CD4-positive, alpha-beta T cell treated with Interferon gamma for 1 hour (primary cell): Measurements from ENCODE around the gene C12orf43.
"Not testable (repeated sequence)": the region's sequence is repeated elsewhere in the genome, so short reads cannot be mapped to it uniquely, and the experiment has no call there.

ENCODE experiments used
- DNase-seq: peaks from one replicate; pipeline ENCODE4 v3.0.0-alpha.2; 2020

The C12orf43 gene, protein sequence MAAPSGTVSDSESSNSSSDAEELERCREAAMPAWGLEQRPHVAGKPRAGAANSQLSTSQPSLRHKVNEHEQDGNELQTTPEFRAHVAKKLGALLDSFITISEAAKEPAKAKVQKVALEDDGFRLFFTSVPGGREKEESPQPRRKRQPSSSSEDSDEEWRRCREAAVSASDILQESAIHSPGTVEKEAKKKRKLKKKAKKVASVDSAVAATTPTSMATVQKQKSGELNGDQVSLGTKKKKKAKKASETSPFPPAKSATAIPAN

DNA sequence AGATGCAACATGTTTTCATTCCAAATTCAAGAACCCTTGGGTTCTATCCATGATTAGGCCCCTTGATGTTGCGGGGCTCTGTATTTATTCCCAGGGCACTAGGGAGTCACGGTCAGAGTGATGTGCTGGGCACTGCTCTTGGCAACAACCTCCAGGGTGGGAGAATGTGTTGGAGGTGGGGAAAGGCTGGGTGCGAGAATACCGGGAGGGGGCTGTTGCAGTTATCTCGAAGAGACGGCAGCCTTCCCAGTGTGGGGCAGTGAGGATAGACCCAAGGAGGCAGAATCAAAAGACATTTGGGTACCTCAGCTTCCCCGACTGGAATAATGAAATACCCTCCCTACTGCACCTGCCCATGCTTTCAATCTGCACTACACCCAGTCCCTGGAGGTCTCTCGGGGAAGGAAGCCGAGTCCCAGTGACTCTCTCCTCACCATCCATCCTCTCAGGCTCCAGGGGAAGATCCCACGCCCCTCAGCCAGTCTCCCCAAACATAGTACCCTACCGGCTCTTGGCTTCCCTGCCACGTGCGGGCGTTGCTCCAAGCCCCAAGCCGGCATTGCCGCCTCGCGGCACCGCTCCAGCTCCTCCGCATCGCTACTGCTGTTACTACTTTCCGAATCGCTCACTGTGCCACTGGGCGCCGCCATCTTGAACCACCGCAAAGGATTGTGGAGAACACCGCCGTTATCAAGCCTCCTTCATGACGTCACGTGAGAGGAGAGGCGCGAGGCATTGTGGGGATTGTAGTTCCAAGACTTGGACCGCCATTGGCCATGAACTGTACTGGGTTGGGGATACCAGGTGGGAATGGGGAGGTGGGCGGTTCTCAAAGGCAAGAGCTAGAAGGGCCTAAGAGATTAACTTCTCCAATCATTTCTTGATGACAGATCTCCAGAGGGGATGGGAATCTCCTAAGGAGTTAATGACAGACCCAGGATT is at the start of gene C12orf43:
TSS of gene C12orf43 (minus strand) at position 663 of the 942 bp plus-strand sequence. CDS start at position 650, 13 bp downstream.
- peak; percentile 90 for DNase-seq

GRCh38 chr12:121065345-121065744 is 49.1 kb upstream of the C12orf43 start:
- DNase-seq, result no peak

DNA sequence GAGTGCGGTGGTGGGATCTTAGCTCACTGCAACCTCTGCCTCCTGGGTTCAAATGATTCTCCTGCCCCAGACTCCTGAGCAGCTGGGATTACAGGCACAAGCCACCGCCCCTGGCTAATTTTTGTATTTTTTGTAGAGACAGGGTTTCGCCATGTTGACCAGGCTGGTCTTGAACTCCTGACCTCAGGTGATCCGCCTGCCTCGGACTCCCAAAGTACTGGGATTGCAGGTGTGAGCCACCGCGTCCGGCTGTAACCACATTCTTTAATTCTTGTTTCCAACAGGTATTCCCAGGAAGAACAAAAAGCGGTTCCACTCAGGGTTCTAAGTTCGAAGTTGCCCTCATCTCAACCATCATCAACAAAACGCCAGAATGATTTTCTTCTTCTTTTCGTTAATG is 48.3 kb upstream of the C12orf43 start:
- not testable (repeated sequence) for DNase-seq

- no peak for DNase-seq
These were observed 47.8 kb upstream of the C12orf43 start for GRCh38 chr12:121064116-121064515.

- no peak for DNase-seq
These were observed 46.2 kb upstream of the C12orf43 start for GRCh38 chr12:121062391-121063045.

GRCh38 chr12:121061831-121062230 is 45.5 kb upstream of the C12orf43 start:
- DNase-seq, result no peak

DNA sequence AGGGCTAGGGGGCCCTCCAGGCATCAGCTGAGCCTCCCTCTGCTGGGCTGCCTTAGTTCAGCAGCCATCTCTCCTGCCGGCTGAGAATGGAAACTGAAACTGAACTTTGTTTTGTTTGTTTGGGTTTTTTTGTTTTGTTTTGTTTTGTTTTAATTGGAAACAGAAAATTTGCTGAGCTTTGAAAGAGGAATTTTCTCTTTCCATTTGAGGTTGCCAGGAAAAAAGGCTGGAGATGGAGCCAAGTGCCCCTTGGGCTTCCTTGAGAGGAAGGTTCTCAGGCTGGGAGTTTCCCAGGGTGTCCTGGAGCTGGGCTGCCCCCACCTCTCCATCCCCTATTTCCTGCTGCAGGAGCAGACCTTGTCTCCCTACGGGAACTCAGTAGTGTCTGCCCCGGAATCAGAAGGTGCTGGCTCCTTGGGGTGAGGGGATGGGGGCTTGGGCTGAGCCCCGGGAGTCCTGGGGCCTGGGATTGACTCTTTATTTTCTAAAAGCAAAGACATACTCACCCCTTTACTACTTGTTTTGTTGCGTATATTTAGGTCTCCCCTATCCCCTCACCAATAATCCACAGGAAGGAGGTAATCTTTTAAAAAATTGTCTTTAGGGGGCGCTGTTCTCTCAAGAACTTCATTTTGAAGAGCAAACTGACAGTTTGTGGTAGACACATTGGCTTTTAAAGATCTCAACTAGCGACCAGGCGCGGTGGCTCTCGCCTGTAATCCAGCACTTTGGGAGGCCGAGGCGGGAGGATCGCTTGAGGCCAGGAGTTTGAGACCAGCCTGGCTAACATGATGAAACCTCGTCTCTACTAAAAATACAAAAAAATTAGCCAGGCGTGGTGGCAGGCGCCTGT is 44.1 kb upstream of the C12orf43 start:
- peak; percentile 69 for DNase-seq

DNA sequence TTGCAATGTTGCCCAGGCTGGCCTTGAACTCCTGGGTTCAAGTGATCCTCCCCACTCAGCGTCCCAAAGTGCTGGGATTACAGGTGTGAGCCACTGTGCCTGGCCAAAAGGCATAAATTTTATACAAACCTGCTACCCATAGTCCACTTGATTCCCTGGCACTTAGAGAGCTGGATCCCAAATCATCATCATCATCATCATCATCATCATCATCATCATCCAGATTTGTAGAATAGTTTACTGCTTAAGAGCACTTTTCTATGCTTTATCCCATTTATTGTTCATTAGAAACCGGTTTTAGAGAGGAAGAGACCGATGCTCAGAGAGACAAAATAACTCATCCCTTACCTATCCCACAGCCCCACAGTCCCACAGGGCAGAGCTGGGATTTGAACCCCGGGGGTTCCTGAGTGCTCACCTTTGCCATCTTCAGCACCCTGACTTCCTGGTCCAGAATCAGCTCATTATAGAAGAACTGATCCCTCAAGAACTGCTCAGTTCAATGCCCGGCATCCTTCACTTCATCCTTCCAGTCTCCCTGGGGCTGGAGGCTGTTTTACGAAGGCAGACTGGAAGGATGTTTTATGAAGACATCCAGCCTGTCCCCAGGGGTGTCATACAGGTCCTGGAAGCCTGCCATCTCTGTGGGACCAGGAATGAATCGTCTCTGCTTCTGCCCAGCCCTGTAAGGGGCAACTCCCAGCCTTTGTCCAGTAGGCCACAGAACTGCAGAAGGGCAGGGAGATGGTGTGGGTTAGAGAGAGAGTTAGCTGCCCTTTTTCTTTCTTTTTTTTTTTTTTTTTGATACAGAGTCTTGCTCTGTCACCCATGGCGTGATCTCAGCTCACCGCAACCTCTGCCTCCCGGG is 43.0 kb upstream of the C12orf43 start:
- DNase-seq, result no peak

DNA sequence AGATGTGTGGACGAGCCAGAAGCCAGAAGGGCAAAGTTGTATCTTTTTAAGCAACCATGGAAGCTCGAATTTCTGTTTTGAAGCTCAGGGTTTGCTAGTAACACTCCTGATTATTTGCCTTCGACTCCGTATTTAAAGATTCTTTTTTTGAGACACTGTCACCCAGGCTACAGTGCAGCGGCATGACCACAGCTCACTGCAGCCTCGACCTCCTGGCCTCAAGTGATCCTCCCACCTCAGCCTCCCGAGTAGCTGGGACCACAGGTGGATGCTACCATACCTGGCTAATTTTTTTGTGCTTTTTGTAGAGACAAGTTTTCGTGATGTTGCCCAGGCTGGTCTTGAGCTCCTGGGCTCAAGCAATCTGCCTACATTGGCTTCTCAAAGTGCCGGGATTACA is 41.5 kb upstream of the C12orf43 start:
- no peak for DNase-seq

- DNase-seq, result no peak
These were observed 37.4 kb upstream of the C12orf43 start for GRCh38 chr12:121053706-121054105.

- DNase-seq, result no peak
These were observed 34.4 kb upstream of the C12orf43 start for GRCh38 chr12:121050725-121051124.

DNA sequence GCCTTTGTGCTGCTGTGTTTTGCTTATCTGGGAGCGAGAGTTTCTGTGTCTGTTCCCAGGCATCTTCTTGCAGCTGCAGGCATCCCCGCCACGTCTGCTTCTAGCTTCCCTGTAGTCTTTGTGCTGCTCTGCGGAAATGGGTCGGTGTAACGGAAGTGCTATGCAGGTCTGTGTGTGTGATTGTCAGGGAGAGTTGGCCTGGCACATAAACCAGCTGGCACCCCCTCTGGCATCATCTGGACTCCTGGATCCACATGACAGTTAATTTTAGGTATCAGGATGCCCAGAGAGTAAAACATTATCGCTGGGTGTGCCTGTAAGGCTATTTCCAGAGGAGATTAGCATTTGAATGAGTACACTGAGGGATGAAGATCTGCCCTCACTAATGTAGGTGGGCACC is 32.2 kb upstream of the C12orf43 start:
- DNase-seq, result no peak

- not testable (repeated sequence) for DNase-seq
These were observed 31.1 kb upstream of the C12orf43 start for GRCh38 chr12:121047400-121047799.

GRCh38 chr12:121043067-121043466 is 26.8 kb upstream of the C12orf43 start:
- no peak for DNase-seq

GRCh38 chr12:121038861-121039668 is 22.8 kb upstream of the C12orf43 start, which contains the start of gene OASL:
OASL (minus strand) TSS chr12:121039246; CDS start chr12:121038971, 275 bp downstream.
- DNase-seq, result peak; percentile 83

GRCh38 chr12:121036810-121037326 is 20.6 kb upstream of the C12orf43 start:
- peak; percentile 11 for DNase-seq

DNA sequence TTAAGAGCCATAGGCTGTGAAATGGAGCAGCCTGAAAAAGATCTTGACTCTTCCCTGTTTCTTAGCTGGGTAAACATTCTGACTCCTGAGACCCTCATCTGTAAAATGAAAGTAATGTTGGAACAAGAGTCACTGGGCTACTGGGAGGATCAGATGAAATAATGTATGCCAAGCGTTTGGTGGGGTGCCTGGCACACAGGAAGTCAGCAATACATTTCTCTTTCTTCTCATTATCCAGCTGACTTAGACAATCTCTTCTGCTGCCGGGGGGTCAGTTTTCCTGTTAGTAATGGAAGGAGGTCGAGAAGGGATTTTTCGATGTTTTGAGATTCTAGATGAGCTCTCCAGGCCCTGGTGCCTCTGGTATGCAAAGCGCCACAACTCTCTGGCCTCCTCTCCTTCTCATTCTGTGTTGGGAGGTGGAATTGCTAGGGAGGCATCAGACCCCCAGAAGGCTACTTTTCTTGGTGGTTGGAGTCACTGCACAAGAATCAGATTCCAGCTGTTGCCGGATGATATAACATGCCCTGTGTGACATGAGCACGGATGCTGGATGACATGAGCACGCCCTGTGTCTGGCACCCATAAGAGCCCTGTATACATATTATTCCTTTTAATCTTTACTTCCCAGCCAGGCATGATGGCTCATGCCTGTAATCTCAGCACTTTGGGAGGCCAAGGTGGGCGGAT is 18.5 kb upstream of the C12orf43 start:
- no peak for DNase-seq

DNA sequence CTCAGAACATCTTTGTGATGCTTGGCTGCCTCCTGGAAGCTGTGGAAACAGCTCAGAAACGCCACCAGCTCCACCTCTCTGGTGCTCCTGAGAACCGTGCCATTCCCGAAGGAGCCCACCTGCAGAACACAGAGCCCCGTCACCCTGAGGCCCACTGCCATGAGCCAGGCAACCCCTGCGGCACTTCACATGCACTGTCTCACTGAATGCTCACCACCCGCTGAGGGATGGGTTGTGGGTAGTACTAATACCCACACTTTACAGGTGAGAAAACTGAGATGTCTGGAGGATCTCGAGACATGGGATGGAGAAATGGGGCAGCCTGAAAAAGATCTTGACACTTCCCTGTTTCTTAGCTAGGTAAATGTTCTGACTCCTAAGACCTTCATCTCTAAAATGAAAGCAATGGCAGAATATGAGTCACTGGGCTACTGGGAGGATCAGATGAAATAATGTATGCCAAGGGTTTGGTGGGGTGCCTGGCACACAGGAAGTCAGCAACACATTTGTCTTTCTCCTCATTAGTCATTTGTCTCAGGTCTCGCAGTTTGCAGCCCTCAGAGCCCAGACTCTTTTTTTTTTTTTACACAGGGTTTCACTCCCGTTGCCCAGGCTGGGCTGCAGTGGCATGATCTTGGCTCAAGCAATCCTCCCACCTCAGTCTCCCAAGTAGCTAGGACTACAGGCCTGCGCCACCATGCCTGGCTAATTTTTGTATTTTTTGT is 17.5 kb upstream of the C12orf43 start:
- peak; percentile 63 for DNase-seq
